A204.1 (cell line): Measurements from ENCODE around the gene OXCT1.
"Not testable (repeated sequence)": the region's sequence is repeated elsewhere in the genome, so short reads cannot be mapped to it uniquely, and the experiment has no call there.

Experiments used
- FAIRE-seq: peaks from 2 replicates; lab custom pipeline; 2012; peaks lifted over from hg19 to GRCh38; lab: Jason Lieb, UNC

Gene OXCT1

GRCh38 chr5:41821051-41821450 is 49.2 kb downstream of the OXCT1 start:
- FAIRE-seq, result no peak

- FAIRE-seq, result no peak
Measured at GRCh38 chr5:41820150-41820549, 50.1 kb downstream of the OXCT1 start.

GRCh38 chr5:41817625-41818301 is 52.5 kb downstream of the OXCT1 start:
- FAIRE-seq, result no peak

GRCh38 chr5:41815663-41816229 is 54.5 kb downstream of the OXCT1 start:
- no peak for FAIRE-seq

GRCh38 chr5:41815261-41815660 is 55.0 kb downstream of the OXCT1 start:
- FAIRE-seq, result no peak

- not testable (repeated sequence) for FAIRE-seq
Measured at GRCh38 chr5:41814306-41814705, 55.9 kb downstream of the OXCT1 start.

- FAIRE-seq, result no peak
Measured at GRCh38 chr5:41812156-41812555, 58.1 kb downstream of the OXCT1 start.

- no peak for FAIRE-seq
Measured at GRCh38 chr5:41809128-41809527, 61.1 kb downstream of the OXCT1 start.

- no peak for FAIRE-seq
Measured at GRCh38 chr5:41808294-41808693, 61.9 kb downstream of the OXCT1 start.

- FAIRE-seq, result no peak
Measured at GRCh38 chr5:41797662-41798061, 72.6 kb downstream of the OXCT1 start.

- FAIRE-seq, result no peak
Measured at GRCh38 chr5:41796061-41796460, 74.2 kb downstream of the OXCT1 start.

- FAIRE-seq, result no peak
Measured at GRCh38 chr5:41795125-41795524, 75.1 kb downstream of the OXCT1 start.

GRCh38 chr5:41794471-41794870 is 75.8 kb downstream of the OXCT1 start:
- no peak for FAIRE-seq

GRCh38 chr5:41793141-41793770 is 77.0 kb downstream of the OXCT1 start:
- FAIRE-seq, result no peak

- FAIRE-seq, result no peak
Measured at GRCh38 chr5:41790038-41790776, 80.0 kb downstream of the OXCT1 start.

- FAIRE-seq, result no peak
Measured at GRCh38 chr5:41789434-41789833, 80.8 kb downstream of the OXCT1 start.

GRCh38 chr5:41788941-41789368 is 81.3 kb downstream of the OXCT1 start:
- no peak for FAIRE-seq

- FAIRE-seq, result no peak
Measured at GRCh38 chr5:41787265-41787664, 83.0 kb downstream of the OXCT1 start.

GRCh38 chr5:41785061-41785460 is 85.2 kb downstream of the OXCT1 start:
- FAIRE-seq, result no peak

- FAIRE-seq, result no peak
Measured at GRCh38 chr5:41778410-41778809, 91.8 kb downstream of the OXCT1 start.

- FAIRE-seq, result no peak
Measured at GRCh38 chr5:41776435-41776834, 93.8 kb downstream of the OXCT1 start.

GRCh38 chr5:41773799-41774198 is 96.4 kb downstream of the OXCT1 start:
- FAIRE-seq, result no peak

GRCh38 chr5:41772785-41773442 is 97.3 kb downstream of the OXCT1 start:
- FAIRE-seq, result no peak
